Memory B cell (primary cell): Measurements from ENCODE around the gene BLOC1S5.
A peak's percentile ranks its signal among the peaks of the same experiment; 100 is the strongest.
"Not testable (repeated sequence)": the region's sequence is repeated elsewhere in the genome, so short reads cannot be mapped to it uniquely, and the experiment has no call there.

Experiments used
- ATAC-seq: fragments of 150-1000 bp; cut with Tn5 transposase; 2 replicates; pipeline ENCODE4 v1.10.0; 2021; ENCODE audit warnings: low read depth, mild to moderate bottlenecking, moderate library complexity
- DNase-seq, 2 donors: peaks; one replicate each; pipeline ENCODE4 v3.0.0; 2022; ENCODE audit warnings: low spot score in 2 of 2
- H3K27ac Mint-ChIP-seq: one replicate; pipeline ENCODE4 v1.8.0; 2022; ENCODE audit warnings: mild to moderate bottlenecking, moderate library complexity, mixed read lengths
- H3K27me3 Mint-ChIP-seq: one replicate; pipeline ENCODE4 v1.8.0; 2022; ENCODE audit warnings: mixed read lengths
- H3K36me3 Mint-ChIP-seq: one replicate; pipeline ENCODE4 v1.8.0; 2022; ENCODE audit warnings: mild to moderate bottlenecking, mixed read lengths
- H3K4me1 Mint-ChIP-seq: one replicate; pipeline ENCODE4 v1.8.0; 2022; ENCODE audit warnings: mixed read lengths
- H3K4me3 Mint-ChIP-seq: one replicate; pipeline ENCODE4 v1.8.0; 2022; ENCODE audit warnings: mild to moderate bottlenecking, moderate library complexity, mixed read lengths
- H3K9me3 Mint-ChIP-seq: one replicate; pipeline ENCODE4 v1.8.0; 2022; ENCODE audit warnings: mixed read lengths

Gene BLOC1S5

GRCh38 chr6:8043221-8043620 is 21.0 kb downstream of the BLOC1S5 start:
- ATAC-seq (no peak), DNase-seq (no peak)
- peaks cover 49% of the 10 kb centered on the region for H3K36me3 Mint-ChIP-seq
- H3K27ac Mint-ChIP-seq: no peak overlapping the region
- H3K4me3 Mint-ChIP-seq: no peak overlapping the region
- H3K9me3 Mint-ChIP-seq: peaks cover 9% of the 10 kb centered on the region
- no peaks in the 10 kb centered on the region for H3K27me3 Mint-ChIP-seq
- peaks cover 8% of the 10 kb centered on the region for H3K4me1 Mint-ChIP-seq

GRCh38 chr6:8041913-8042583 is 22.1 kb downstream of the BLOC1S5 start:
- no peaks in the 10 kb centered on the region for H3K27me3 Mint-ChIP-seq
- no peak for DNase-seq
- H3K27ac Mint-ChIP-seq: peak overlapping the region; percentile 83
- peaks cover 16% of the 10 kb centered on the region for H3K4me1 Mint-ChIP-seq
- no peak overlapping the region for H3K4me3 Mint-ChIP-seq
- peaks cover 50% of the 10 kb centered on the region for H3K36me3 Mint-ChIP-seq
- peaks cover 9% of the 10 kb centered on the region for H3K9me3 Mint-ChIP-seq
- ATAC-seq: peak; percentile 62

GRCh38 chr6:8034107-8034506 is 30.1 kb downstream of the BLOC1S5 start:
- H3K36me3 Mint-ChIP-seq: peaks cover 61% of the 10 kb centered on the region
- ATAC-seq, H3K4me3 Mint-ChIP-seq, H3K9me3 Mint-ChIP-seq, H3K27me3 Mint-ChIP-seq, H3K27ac Mint-ChIP-seq, DNase-seq: not testable (repeated sequence)
- peaks cover 50% of the 10 kb centered on the region for H3K4me1 Mint-ChIP-seq

GRCh38 chr6:8030920-8031319 is 33.3 kb downstream of the BLOC1S5 start:
- H3K4me1 Mint-ChIP-seq: peaks cover 35% of the 10 kb centered on the region
- peak overlapping the region; percentile 33 for H3K4me3 Mint-ChIP-seq
- ATAC-seq (peak; percentile 26), DNase-seq (no peak)
- H3K9me3 Mint-ChIP-seq: peaks cover 8% of the 10 kb centered on the region
- H3K27me3 Mint-ChIP-seq: no peaks in the 10 kb centered on the region
- H3K36me3 Mint-ChIP-seq: peaks cover 41% of the 10 kb centered on the region
- H3K27ac Mint-ChIP-seq: peak overlapping the region; percentile 8

- ATAC-seq (no peak), DNase-seq (no peak)
- Mint-ChIP-seq H3K9me3 (peaks cover 6% of the 10 kb centered on the region), H3K4me1 (peaks cover 29% of the 10 kb centered on the region), H3K27me3 (no peaks in the 10 kb centered on the region), H3K4me3 (no peak overlapping the region), H3K36me3 (peaks cover 34% of the 10 kb centered on the region), H3K27ac (no peak overlapping the region)
Observed at GRCh38 chr6:8029243-8029870, 34.8 kb downstream of the BLOC1S5 start.

GRCh38 chr6:8027965-8028651 is 36.1 kb downstream of the BLOC1S5 start:
- H3K9me3 Mint-ChIP-seq: peaks cover 4% of the 10 kb centered on the region

GRCh38 chr6:8026800-8027199 is 37.4 kb downstream of the BLOC1S5 start:
- Mint-ChIP-seq H3K4me3 (no peak overlapping the region), H3K9me3 (no peaks in the 10 kb centered on the region), H3K27me3 (no peaks in the 10 kb centered on the region), H3K36me3 (peaks cover 22% of the 10 kb centered on the region), H3K27ac (no peak overlapping the region), H3K4me1 (peaks cover 17% of the 10 kb centered on the region)
- DNase-seq (no peak), ATAC-seq (no peak)

More at GRCh38 chr6:8027965-8028651, 36.1 kb downstream of the BLOC1S5 start:
- H3K36me3 Mint-ChIP-seq: peaks cover 30% of the 10 kb centered on the region
- H3K4me1 Mint-ChIP-seq: peaks cover 26% of the 10 kb centered on the region
- ATAC-seq: no peak
- no peak overlapping the region for H3K4me3 Mint-ChIP-seq
- no peak for DNase-seq
- no peaks in the 10 kb centered on the region for H3K27me3 Mint-ChIP-seq
- no peak overlapping the region for H3K27ac Mint-ChIP-seq

- no peak overlapping the region for H3K4me3 Mint-ChIP-seq
- no peaks in the 10 kb centered on the region for H3K27me3 Mint-ChIP-seq
- ATAC-seq: no peak
- no peak overlapping the region for H3K27ac Mint-ChIP-seq
- H3K36me3 Mint-ChIP-seq: peaks cover 24% of the 10 kb centered on the region
- peaks cover 8% of the 10 kb centered on the region for H3K4me1 Mint-ChIP-seq
- DNase-seq: no peak
- H3K9me3 Mint-ChIP-seq: peaks cover 2% of the 10 kb centered on the region
Observed at GRCh38 chr6:8025191-8025590, 39.0 kb downstream of the BLOC1S5 start.

GRCh38 chr6:8023638-8024037 is 40.6 kb downstream of the BLOC1S5 start:
- H3K36me3 Mint-ChIP-seq: peaks cover 24% of the 10 kb centered on the region
- no peak for DNase-seq
- ATAC-seq: no peak
- H3K9me3 Mint-ChIP-seq: peaks cover 2% of the 10 kb centered on the region
- no peak overlapping the region for H3K27ac Mint-ChIP-seq
- H3K27me3 Mint-ChIP-seq: no peaks in the 10 kb centered on the region
- H3K4me3 Mint-ChIP-seq: no peak overlapping the region
- H3K4me1 Mint-ChIP-seq: peaks cover 7% of the 10 kb centered on the region

GRCh38 chr6:8020083-8020482 is 44.1 kb downstream of the BLOC1S5 start:
- Mint-ChIP-seq H3K27me3 (no peaks in the 10 kb centered on the region), H3K4me3 (no peak overlapping the region), H3K36me3 (peaks cover 19% of the 10 kb centered on the region), H3K27ac (peak overlapping the region; percentile 66), H3K9me3 (peaks cover 2% of the 10 kb centered on the region), H3K4me1 (peaks cover 13% of the 10 kb centered on the region)
- ATAC-seq (no peak), DNase-seq (no peak)

- Mint-ChIP-seq H3K27me3 (no peaks in the 10 kb centered on the region), H3K4me1 (peaks cover 13% of the 10 kb centered on the region), H3K4me3 (peak overlapping the region; percentile 99), H3K27ac (peak overlapping the region; percentile 98), H3K9me3 (peaks cover 2% of the 10 kb centered on the region), H3K36me3 (peaks cover 17% of the 10 kb centered on the region)
- DNase-seq (peak in 1 of 2 donors; percentile 6), ATAC-seq (peak; percentile 68)
Observed at GRCh38 chr6:8017705-8018104, 46.5 kb downstream of the BLOC1S5 start.

- Mint-ChIP-seq H3K4me1 (peaks cover 13% of the 10 kb centered on the region), H3K9me3 (peaks cover 2% of the 10 kb centered on the region), H3K27ac (peak overlapping the region; percentile 98), H3K36me3 (peaks cover 17% of the 10 kb centered on the region), H3K27me3 (no peaks in the 10 kb centered on the region), H3K4me3 (peak overlapping the region; percentile 99)
- peak in 1 of 2 donors; percentile 23 for DNase-seq
- ATAC-seq: peak; percentile 87
Observed at GRCh38 chr6:8017276-8017701, 46.9 kb downstream of the BLOC1S5 start.

- no peak overlapping the region for H3K4me3 Mint-ChIP-seq
- peaks cover 11% of the 10 kb centered on the region for H3K36me3 Mint-ChIP-seq
- peaks cover 11% of the 10 kb centered on the region for H3K4me1 Mint-ChIP-seq
- no peaks in the 10 kb centered on the region for H3K9me3 Mint-ChIP-seq
- DNase-seq (no peak), ATAC-seq (no peak)
- H3K27me3 Mint-ChIP-seq: no peaks in the 10 kb centered on the region
- H3K27ac Mint-ChIP-seq: no peak overlapping the region
Observed at GRCh38 chr6:8014947-8015346, 49.2 kb downstream of the BLOC1S5 start.

GRCh38 chr6:8013763-8014162 is 50.4 kb downstream of the BLOC1S5 start:
- Mint-ChIP-seq H3K27ac (no peak overlapping the region), H3K4me1 (peaks cover 9% of the 10 kb centered on the region), H3K27me3 (no peaks in the 10 kb centered on the region), H3K36me3 (peaks cover 12% of the 10 kb centered on the region), H3K4me3 (no peak overlapping the region), H3K9me3 (no peaks in the 10 kb centered on the region)
- DNase-seq: no peak
- ATAC-seq: no peak
